ENCODE results near the gene ALKBH6.

DNA sequence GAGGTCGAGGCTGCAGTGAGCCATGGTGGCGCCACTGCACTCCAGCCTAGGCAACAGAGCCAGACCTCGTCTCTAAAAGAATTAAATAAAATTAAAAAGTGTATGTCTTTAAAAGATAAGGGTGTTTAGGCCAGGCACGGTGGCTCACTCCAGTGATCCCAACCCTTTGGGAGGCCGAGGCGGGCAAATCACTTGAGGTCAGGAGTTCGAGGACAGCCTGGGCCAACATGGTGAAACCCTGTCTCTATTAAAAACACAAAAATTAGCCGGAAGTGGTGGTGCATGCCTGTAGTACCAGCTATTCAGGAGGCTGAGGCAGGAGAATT, 26.5 kb downstream of the ALKBH6 start:
- TF ChIP-seq, protein P1, sequence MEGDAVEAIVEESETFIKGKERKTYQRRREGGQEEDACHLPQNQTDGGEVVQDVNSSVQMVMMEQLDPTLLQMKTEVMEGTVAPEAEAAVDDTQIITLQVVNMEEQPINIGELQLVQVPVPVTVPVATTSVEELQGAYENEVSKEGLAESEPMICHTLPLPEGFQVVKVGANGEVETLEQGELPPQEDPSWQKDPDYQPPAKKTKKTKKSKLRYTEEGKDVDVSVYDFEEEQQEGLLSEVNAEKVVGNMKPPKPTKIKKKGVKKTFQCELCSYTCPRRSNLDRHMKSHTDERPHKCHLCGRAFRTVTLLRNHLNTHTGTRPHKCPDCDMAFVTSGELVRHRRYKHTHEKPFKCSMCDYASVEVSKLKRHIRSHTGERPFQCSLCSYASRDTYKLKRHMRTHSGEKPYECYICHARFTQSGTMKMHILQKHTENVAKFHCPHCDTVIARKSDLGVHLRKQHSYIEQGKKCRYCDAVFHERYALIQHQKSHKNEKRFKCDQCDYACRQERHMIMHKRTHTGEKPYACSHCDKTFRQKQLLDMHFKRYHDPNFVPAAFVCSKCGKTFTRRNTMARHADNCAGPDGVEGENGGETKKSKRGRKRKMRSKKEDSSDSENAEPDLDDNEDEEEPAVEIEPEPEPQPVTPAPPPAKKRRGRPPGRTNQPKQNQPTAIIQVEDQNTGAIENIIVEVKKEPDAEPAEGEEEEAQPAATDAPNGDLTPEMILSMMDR (IDR thresholded peaks at IDR 0.05 in 2 of 3, conservative IDR thresholded peaks at IDR 0.05 in 1 of 3; ENCODE audit: control insufficient read depth in 2 of 3, extremely low read depth in 1 of 3, insufficient read depth in 1 of 3, low read depth in 3 of 3, low read length in 3 of 3), result no peak
- no peak for TF ChIP-seq HCFC1 (IDR thresholded peaks at IDR 0.05; ENCODE audit: low read length)
- TF ChIP-seq YY1 (IDR thresholded peaks at IDR 0.05; ENCODE audit: low read depth, low read length), result no peak
- TF ChIP-seq POLR2AphosphoS2 (IDR thresholded peaks at IDR 0.05; ENCODE audit: low read depth, low read length), result no peak
- no peak for TF ChIP-seq EZH2 (IDR thresholded peaks at IDR 0.05; ENCODE audit: borderline replicate concordance, control insufficient read depth, low read depth, low read length)
- TF ChIP-seq, protein P2, sequence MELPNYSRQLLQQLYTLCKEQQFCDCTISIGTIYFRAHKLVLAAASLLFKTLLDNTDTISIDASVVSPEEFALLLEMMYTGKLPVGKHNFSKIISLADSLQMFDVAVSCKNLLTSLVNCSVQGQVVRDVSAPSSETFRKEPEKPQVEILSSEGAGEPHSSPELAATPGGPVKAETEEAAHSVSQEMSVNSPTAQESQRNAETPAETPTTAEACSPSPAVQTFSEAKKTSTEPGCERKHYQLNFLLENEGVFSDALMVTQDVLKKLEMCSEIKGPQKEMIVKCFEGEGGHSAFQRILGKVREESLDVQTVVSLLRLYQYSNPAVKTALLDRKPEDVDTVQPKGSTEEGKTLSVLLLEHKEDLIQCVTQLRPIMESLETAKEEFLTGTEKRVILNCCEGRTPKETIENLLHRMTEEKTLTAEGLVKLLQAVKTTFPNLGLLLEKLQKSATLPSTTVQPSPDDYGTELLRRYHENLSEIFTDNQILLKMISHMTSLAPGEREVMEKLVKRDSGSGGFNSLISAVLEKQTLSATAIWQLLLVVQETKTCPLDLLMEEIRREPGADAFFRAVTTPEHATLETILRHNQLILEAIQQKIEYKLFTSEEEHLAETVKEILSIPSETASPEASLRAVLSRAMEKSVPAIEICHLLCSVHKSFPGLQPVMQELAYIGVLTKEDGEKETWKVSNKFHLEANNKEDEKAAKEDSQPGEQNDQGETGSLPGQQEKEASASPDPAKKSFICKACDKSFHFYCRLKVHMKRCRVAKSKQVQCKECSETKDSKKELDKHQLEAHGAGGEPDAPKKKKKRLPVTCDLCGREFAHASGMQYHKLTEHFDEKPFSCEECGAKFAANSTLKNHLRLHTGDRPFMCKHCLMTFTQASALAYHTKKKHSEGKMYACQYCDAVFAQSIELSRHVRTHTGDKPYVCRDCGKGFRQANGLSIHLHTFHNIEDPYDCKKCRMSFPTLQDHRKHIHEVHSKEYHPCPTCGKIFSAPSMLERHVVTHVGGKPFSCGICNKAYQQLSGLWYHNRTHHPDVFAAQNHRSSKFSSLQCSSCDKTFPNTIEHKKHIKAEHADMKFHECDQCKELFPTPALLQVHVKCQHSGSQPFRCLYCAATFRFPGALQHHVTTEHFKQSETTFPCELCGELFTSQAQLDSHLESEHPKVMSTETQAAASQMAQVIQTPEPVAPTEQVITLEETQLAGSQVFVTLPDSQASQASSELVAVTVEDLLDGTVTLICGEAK (IDR thresholded peaks at IDR 0.05; ENCODE audit: borderline replicate concordance), result no peak
- no peak for TF ChIP-seq TARDBP (IDR thresholded peaks at IDR 0.05; ENCODE audit: borderline replicate concordance)
- no peak for TF ChIP-seq JUNB (IDR thresholded peaks at IDR 0.05)
